ENCODE results near the gene USP7.
"Not testable (repeated sequence)": the region's sequence is repeated elsewhere in the genome, so short reads cannot be mapped to it uniquely, and the experiment has no call there.

USP7 gene

GRCh38 chr16:8972843-8973586, 9.3 kb upstream of the USP7 start:
- no peak for DNase-seq (ENCODE audit: low read depth)

- no peak for DNase-seq (ENCODE audit: low read depth)
Observed at GRCh38 chr16:8971416-8971815, 7.7 kb upstream of the USP7 start.

GRCh38 chr16:8969202-8969897, 5.6 kb upstream of the USP7 start:
- DNase-seq (ENCODE audit: low read depth): not testable (repeated sequence)

GRCh38 chr16:8968054-8968453, 4.3 kb upstream of the USP7 start:
- not testable (repeated sequence) for DNase-seq (ENCODE audit: low read depth)

- DNase-seq (ENCODE audit: low read depth): no peak
Observed at GRCh38 chr16:8967132-8967821, 3.6 kb upstream of the USP7 start.

GRCh38 chr16:8966817-8967131, 3.1 kb upstream of the USP7 start:
- DNase-seq (ENCODE audit: low read depth): no peak

GRCh38 chr16:8964462-8964861, 756 bp upstream of the USP7 start:
- DNase-seq (ENCODE audit: low read depth): no peak

- no peak for DNase-seq (ENCODE audit: low read depth)
Observed at GRCh38 chr16:8963010-8963820, 491 bp downstream of the USP7 start.

GRCh38 chr16:8962393-8963009, 1.2 kb downstream of the USP7 start:
- no peak for DNase-seq (ENCODE audit: low read depth)

GRCh38 chr16:8961811-8962390, 1.8 kb downstream of the USP7 start:
- DNase-seq (ENCODE audit: low read depth): no peak

GRCh38 chr16:8960788-8961109, 3.0 kb downstream of the USP7 start:
- DNase-seq (ENCODE audit: low read depth): no peak

- peak; percentile 43 for DNase-seq (ENCODE audit: low read depth)
Observed at GRCh38 chr16:8959921-8960787, 3.6 kb downstream of the USP7 start.

- DNase-seq (ENCODE audit: low read depth): peak; percentile 86
Observed at GRCh38 chr16:8958344-8959167, 5.2 kb downstream of the USP7 start.

GRCh38 chr16:8957509-8958157, 6.1 kb downstream of the USP7 start:
- no peak for DNase-seq (ENCODE audit: low read depth)

GRCh38 chr16:8957063-8957397, 6.7 kb downstream of the USP7 start:
- DNase-seq (ENCODE audit: low read depth): no peak

- no peak for DNase-seq (ENCODE audit: low read depth)
Observed at GRCh38 chr16:8956265-8957062, 7.2 kb downstream of the USP7 start.

- DNase-seq (ENCODE audit: low read depth): no peak
Observed at GRCh38 chr16:8955828-8956227, 7.9 kb downstream of the USP7 start.

- DNase-seq (ENCODE audit: low read depth): no peak
Observed at GRCh38 chr16:8953064-8953463, 10.6 kb downstream of the USP7 start.

Measured in ELR (cell line).